ENCODE results near the gene SYT12.
"Not testable (repeated sequence)": the region's sequence is repeated elsewhere in the genome, so short reads cannot be mapped to it uniquely, and the experiment has no call there.

SYT12 gene

DNA sequence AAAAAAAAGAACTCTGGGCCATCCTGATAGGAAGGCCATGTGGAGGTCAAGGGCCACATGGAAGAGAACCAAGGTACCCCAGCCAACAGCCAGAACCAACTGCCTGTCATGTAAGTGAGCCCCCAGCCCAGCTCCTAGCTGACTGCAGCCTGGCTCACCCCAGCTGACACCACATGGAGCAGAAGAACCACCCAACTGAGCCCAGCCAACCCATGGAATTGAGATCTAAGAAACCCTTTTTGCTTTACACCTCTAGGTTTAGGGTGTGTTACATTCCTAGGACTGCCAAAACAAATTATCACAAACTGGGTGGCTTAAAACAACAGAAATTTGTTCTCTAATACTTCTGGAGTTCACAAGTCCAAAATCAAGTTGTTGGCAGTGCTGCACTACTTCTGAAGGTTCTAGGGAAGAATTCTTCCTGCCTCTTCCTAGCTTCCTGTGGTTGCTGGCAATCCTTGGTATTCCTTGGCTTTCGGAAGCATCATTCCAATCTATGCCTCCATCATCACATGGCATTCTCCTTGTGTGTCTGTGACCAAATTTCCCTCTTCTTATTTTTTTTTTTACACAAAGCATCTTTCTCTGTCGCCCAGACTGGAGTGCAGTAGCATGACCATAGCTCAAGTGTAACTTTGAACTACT is 43.5 kb upstream of the SYT12 start:
- H3K36me3 ChIP-seq (ENCODE audit: control insufficient read depth, insufficient read depth, low read length) = no peaks in the 10 kb centered on the region
- 87 to 92% methylated on average over 2 of the region's 2 CpGs for WGBS, 2 experiments
- H3K4me3 ChIP-seq (ENCODE audit: insufficient read depth, low read depth, low read length) = no peak overlapping the region

DNA sequence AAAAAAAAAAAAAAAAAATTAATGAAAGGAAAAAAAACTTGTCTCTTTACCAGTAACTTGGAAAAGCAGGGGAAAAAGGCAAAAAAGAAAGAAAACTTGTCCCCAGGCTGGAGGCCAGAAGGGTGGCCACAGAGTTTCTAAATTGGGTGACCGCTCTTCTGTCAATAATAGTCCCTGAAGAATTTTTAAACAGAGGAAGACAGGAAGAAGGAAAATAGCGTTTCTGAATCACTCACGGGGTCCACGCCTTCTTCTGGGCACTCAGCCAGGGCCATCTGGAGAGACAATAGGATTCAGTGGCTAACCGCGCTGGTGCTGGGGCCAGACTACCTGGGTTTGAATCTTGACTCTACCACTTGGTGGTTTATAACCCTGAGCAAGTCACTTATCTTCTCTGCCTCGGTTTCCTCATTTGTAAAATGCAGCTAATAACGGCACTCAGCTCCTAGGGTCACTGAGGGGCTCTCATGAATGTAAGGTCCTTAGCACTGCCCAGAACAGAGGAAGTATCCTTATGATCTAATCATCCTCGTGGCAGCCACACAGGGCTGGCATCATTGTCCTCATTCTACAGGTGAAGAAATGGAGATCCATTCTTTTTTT is 40.9 kb upstream of the SYT12 start:
- no peaks in the 10 kb centered on the region for H3K4me1 ChIP-seq (ENCODE audit: control insufficient read depth, insufficient read depth, low read length)
- WGBS, 2 experiments = 90 to 91% methylated on average over 9 of the region's 9 CpGs
- no peak overlapping the region for H3K4me3 ChIP-seq (ENCODE audit: insufficient read depth, low read depth, low read length)
- no peaks in the 10 kb centered on the region for H3K9me3 ChIP-seq (ENCODE audit: control insufficient read depth, low read length)
- no peaks in the 10 kb centered on the region for H3K36me3 ChIP-seq (ENCODE audit: control insufficient read depth, insufficient read depth, low read length)
- H3K27me3 ChIP-seq (ENCODE audit: control insufficient read depth, insufficient read depth, low read length, poor library complexity, severe bottlenecking) = no peaks in the 10 kb centered on the region
- H3K27ac ChIP-seq (ENCODE audit: insufficient read depth, low read depth, low read length, poor library complexity, severe bottlenecking) = no peak overlapping the region

More for the DNA sequence above, 43.5 kb upstream of the SYT12 start:
- Histone ChIP-seq H3K9me3 (ENCODE audit: control insufficient read depth, low read length) (no peaks in the 10 kb centered on the region), H3K27ac (ENCODE audit: insufficient read depth, low read depth, low read length, poor library complexity, severe bottlenecking) (no peak overlapping the region), H3K4me1 (ENCODE audit: control insufficient read depth, insufficient read depth, low read length) (no peaks in the 10 kb centered on the region), H3K27me3 (ENCODE audit: control insufficient read depth, insufficient read depth, low read length, poor library complexity, severe bottlenecking) (no peaks in the 10 kb centered on the region)

DNA sequence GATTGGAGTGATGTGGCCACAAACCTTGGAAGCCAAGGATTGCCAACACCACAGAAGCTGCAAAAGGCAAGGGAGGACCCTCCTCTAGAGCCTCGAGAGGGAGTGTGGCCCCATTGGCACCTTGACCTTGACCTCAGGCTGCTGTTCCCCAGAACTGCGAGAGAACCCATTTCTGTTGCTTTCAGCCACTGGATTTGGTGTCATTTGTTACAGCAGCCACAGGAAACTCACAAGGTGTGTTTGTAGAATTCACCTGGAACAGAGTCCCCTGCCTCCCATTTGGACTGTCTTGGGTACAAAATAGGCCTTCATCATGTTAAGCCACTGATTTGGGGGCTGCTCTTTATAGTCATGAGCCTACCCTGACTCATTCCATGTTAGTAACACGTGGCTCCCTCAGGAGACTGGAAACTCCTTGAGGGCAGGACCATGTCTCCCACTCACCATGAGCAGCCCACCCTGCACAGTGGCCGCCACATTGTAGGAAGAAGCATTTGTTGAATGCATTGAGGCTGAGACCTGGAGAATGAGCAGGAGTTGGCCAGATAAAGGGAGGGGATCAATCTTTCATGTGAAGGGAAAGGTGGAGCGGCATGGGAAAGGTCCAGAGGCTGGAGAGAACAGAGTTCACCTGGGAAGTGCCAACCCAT is 39.5 kb upstream of the SYT12 start:
- 90 to 92% methylated on average over 5 of the region's 5 CpGs for WGBS, 2 experiments
- Histone ChIP-seq H3K27ac (ENCODE audit: insufficient read depth, low read depth, low read length, poor library complexity, severe bottlenecking) (no peak overlapping the region), H3K27me3 (ENCODE audit: control insufficient read depth, insufficient read depth, low read length, poor library complexity, severe bottlenecking) (no peaks in the 10 kb centered on the region)

DNA sequence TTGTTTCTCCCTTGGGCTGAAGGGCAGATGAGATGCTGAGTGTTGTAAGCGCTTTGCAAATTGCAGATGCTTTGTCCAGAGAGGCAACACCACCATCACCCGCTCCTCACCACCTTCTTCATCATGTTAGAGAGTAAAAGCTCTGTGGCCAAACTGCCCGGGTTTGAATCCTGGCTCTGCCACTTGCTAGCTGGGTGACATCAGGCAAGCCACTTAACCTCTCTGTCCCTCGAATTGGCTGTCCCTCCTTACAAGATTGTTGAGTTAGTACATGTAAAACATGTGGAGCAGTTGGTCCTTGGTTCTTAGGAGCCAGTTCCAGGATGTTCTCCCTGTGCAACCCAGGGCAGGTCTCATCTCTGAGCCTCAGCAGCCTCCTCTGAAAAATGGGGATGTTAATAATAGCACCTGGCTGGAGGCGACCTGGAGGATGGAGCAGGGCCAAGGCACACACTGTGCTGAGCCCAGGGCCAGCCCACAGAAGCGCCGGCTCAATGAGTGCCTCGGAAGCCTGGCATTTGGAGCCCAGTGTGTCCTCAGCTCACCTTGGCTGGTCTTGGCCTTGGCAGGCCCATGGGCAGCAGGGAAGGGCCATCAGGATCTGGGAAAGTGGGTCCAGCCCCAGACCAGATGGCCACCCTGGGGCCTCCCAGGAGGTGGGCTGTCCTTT is 37.3 kb upstream of the SYT12 start:
- 88 to 89% methylated on average over 8 of the region's 8 CpGs for WGBS, 2 experiments
- Histone ChIP-seq H3K4me3 (ENCODE audit: insufficient read depth, low read depth, low read length) (no peak overlapping the region), H3K27ac (ENCODE audit: insufficient read depth, low read depth, low read length, poor library complexity, severe bottlenecking) (no peak overlapping the region), H3K36me3 (ENCODE audit: control insufficient read depth, insufficient read depth, low read length) (no peaks in the 10 kb centered on the region), H3K27me3 (ENCODE audit: control insufficient read depth, insufficient read depth, low read length, poor library complexity, severe bottlenecking) (no peaks in the 10 kb centered on the region), H3K4me1 (ENCODE audit: control insufficient read depth, insufficient read depth, low read length) (no peaks in the 10 kb centered on the region), H3K9me3 (ENCODE audit: control insufficient read depth, low read length) (no peaks in the 10 kb centered on the region)

More for the DNA sequence above, 39.5 kb upstream of the SYT12 start:
- Histone ChIP-seq H3K4me3 (ENCODE audit: insufficient read depth, low read depth, low read length) (no peak overlapping the region), H3K4me1 (ENCODE audit: control insufficient read depth, insufficient read depth, low read length) (no peaks in the 10 kb centered on the region), H3K36me3 (ENCODE audit: control insufficient read depth, insufficient read depth, low read length) (no peaks in the 10 kb centered on the region), H3K9me3 (ENCODE audit: control insufficient read depth, low read length) (no peaks in the 10 kb centered on the region)

DNA sequence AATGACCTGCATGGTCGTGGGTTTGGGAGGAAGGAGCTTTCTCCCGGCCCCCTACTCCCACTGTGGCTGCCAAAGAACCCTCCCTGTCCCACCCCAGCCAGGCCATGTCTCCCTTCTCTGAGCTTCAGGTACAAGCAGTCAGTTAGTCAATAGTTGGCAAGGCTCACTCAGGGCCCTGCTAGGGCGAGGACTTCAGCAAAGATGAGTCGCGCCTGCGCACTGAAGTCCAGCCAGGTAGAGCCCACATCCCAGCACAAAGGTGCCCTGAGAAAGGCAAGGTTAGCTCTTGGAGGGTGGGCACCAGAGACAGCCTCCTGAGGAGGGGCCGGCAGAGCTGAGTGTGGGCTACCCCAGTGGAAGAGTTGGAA is 36.8 kb upstream of the SYT12 start:
- Histone ChIP-seq H3K4me3 (ENCODE audit: insufficient read depth, low read depth, low read length) (no peak overlapping the region), H3K36me3 (ENCODE audit: control insufficient read depth, insufficient read depth, low read length) (no peaks in the 10 kb centered on the region), H3K27ac (ENCODE audit: insufficient read depth, low read depth, low read length, poor library complexity, severe bottlenecking) (no peak overlapping the region), H3K27me3 (ENCODE audit: control insufficient read depth, insufficient read depth, low read length, poor library complexity, severe bottlenecking) (no peaks in the 10 kb centered on the region), H3K9me3 (ENCODE audit: control insufficient read depth, low read length) (no peaks in the 10 kb centered on the region), H3K4me1 (ENCODE audit: control insufficient read depth, insufficient read depth, low read length) (no peaks in the 10 kb centered on the region)
- WGBS, 2 experiments = 89 to 91% methylated on average over 7 of the region's 7 CpGs

DNA sequence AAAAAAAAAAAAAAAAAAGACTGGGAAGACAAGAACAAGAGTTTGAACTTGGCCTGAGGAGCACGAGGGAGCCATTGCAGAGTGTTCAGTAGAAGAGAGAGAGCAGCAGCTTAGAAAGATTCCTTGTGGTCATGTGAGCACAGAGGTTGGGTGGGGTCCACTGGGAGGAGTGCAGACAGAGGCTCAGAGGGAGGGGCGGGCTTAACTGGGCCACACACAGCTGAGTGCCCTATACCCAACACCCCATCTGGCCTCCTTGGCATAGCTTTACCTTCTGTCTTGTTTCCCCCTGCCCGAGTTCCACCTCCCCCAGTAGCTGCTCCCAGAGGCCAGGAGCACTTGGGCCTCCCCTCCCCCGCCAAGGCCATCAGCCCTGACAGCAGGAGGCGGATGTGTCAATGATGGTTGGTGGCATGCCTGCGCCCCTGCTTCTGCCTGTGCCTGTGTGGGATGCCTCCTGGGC is 35.7 kb upstream of the SYT12 start:
- Histone ChIP-seq H3K27ac (ENCODE audit: insufficient read depth, low read depth, low read length, poor library complexity, severe bottlenecking) (no peak overlapping the region), H3K9me3 (ENCODE audit: control insufficient read depth, low read length) (no peaks in the 10 kb centered on the region), H3K36me3 (ENCODE audit: control insufficient read depth, insufficient read depth, low read length) (no peaks in the 10 kb centered on the region), H3K4me1 (ENCODE audit: control insufficient read depth, insufficient read depth, low read length) (no peaks in the 10 kb centered on the region), H3K4me3 (ENCODE audit: insufficient read depth, low read depth, low read length) (no peak overlapping the region), H3K27me3 (ENCODE audit: control insufficient read depth, insufficient read depth, low read length, poor library complexity, severe bottlenecking) (no peaks in the 10 kb centered on the region)
- 64% methylated on average over 6 of the region's 6 CpGs for WGBS, 2 experiments

DNA sequence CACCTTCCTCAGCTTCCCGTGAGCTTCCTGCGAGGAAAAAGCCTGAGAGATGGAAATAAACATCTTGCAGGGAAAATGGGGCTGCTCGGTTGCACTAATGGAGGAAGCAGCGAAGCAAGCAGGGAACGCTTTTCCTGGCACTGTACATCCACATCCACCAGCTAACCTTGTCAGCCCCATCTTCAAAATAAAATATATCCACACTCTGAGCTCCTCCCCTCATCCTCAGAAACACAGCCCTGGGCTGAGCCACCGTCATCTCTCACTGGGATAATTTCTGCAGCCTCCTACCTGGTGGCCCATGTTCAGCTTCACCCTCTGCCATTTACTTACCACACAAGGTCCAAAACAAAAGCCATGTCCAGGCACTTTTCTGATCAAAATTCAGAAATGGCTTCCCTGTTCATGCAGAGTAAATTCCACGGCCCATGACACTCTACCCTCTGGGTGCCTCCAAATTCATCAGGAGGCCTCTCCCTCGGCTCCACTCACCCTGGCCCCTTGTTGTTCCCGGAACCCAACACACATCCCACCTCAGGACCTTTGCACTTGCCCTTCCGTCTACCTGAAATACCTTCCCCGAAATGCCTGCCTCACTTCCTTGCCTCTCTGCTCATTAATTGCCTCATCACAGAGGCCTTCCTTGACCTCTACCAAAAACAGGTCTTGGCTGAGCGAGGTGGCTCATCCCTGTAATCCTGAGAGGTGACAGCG is 34.9 kb upstream of the SYT12 start:
- WGBS, 2 experiments = 89 to 90% methylated on average over 13 of the region's 13 CpGs
- no peaks in the 10 kb centered on the region for H3K27me3 ChIP-seq (ENCODE audit: control insufficient read depth, insufficient read depth, low read length, poor library complexity, severe bottlenecking)

DNA sequence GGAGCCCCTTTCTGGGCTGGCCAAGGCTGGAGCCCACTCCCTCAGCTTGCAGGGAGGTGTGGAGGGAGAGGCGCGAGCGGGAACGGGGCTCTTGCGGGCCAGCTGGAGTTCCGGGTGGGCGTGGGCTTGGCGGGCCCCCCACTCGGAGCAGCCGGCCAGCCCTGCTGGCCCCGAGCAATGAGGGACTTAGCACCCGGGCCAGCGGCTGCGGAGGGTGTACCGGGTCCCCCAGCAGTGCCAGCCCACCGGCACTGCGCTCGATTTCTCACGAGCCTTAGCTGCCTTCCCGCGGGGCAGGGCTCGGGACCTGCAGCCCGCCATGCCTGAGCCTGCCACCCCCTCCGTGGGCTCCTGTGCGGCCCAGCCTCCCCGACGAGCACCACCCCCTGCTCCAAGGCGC is 34.2 kb upstream of the SYT12 start:
- 94 to 96% methylated on average over 27 to 28 of the region's 28 CpGs for WGBS, 2 experiments
- not testable (repeated sequence) for H3K36me3 ChIP-seq (ENCODE audit: control insufficient read depth, insufficient read depth, low read length); H3K9me3 ChIP-seq (ENCODE audit: control insufficient read depth, low read length); H3K27me3 ChIP-seq (ENCODE audit: control insufficient read depth, insufficient read depth, low read length, poor library complexity, severe bottlenecking); H3K4me3 ChIP-seq (ENCODE audit: insufficient read depth, low read depth, low read length); H3K27ac ChIP-seq (ENCODE audit: insufficient read depth, low read depth, low read length, poor library complexity, severe bottlenecking); H3K4me1 ChIP-seq (ENCODE audit: control insufficient read depth, insufficient read depth, low read length)

More for the DNA sequence above, 34.9 kb upstream of the SYT12 start:
- Histone ChIP-seq H3K36me3 (ENCODE audit: control insufficient read depth, insufficient read depth, low read length) (no peaks in the 10 kb centered on the region), H3K4me3 (ENCODE audit: insufficient read depth, low read depth, low read length) (no peak overlapping the region), H3K27ac (ENCODE audit: insufficient read depth, low read depth, low read length, poor library complexity, severe bottlenecking) (no peak overlapping the region), H3K4me1 (ENCODE audit: control insufficient read depth, insufficient read depth, low read length) (no peaks in the 10 kb centered on the region), H3K9me3 (ENCODE audit: control insufficient read depth, low read length) (no peaks in the 10 kb centered on the region)

DNA sequence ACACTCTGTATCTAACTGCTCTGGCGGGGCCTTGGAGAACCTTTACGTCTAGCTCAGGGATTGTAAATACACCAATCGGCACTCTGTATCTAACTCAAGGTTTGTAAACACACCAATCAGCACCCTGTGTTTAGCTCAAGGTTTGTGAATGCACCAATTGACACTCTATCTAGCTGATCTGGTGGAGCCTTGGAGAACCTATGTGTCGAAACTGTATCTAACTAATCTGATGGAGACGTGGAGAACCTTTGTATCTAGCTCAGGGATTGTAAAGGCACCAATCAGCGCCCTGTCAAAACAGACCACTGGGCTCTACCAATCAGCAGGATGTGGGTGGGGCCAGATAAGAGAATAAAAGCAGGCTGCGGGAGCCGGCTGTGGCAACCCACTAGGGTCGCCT is 33.6 kb upstream of the SYT12 start:
- not testable (repeated sequence) for H3K9me3 ChIP-seq (ENCODE audit: control insufficient read depth, low read length)
- 93 to 94% methylated on average over 9 of the region's 9 CpGs for WGBS, 2 experiments

DNA sequence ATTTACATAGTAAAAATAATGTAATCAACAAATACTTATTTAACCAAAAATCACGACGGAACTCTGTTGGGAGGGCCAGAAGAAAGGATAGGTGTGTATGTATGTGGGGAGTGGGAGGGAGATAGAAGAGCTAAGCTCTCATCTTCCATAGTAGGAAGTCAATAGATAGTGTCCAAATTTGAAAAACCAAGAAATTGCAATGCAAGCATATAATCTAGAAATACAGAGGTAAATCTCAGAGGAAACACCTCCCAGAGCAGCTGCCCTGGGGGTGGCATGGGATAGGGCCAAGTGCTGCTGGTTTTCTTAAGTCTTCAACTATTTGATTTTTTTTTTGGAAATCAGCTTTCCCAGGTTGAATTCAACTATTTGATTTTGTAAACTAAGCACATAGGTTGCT is 30.9 kb upstream of the SYT12 start:
- Histone ChIP-seq H3K4me3 (ENCODE audit: insufficient read depth, low read depth, low read length) (no peak overlapping the region), H3K9me3 (ENCODE audit: control insufficient read depth, low read length) (no peaks in the 10 kb centered on the region), H3K27ac (ENCODE audit: insufficient read depth, low read depth, low read length, poor library complexity, severe bottlenecking) (no peak overlapping the region), H3K36me3 (ENCODE audit: control insufficient read depth, insufficient read depth, low read length) (no peaks in the 10 kb centered on the region), H3K27me3 (ENCODE audit: control insufficient read depth, insufficient read depth, low read length, poor library complexity, severe bottlenecking) (no peaks in the 10 kb centered on the region), H3K4me1 (ENCODE audit: control insufficient read depth, insufficient read depth, low read length) (no peaks in the 10 kb centered on the region)
- 92 to 95% methylated on average over 2 of the region's 2 CpGs for WGBS, 2 experiments

More for the DNA sequence above, 33.6 kb upstream of the SYT12 start:
- H3K4me1 ChIP-seq (ENCODE audit: control insufficient read depth, insufficient read depth, low read length); H3K27me3 ChIP-seq (ENCODE audit: control insufficient read depth, insufficient read depth, low read length, poor library complexity, severe bottlenecking); H3K27ac ChIP-seq (ENCODE audit: insufficient read depth, low read depth, low read length, poor library complexity, severe bottlenecking); H3K36me3 ChIP-seq (ENCODE audit: control insufficient read depth, insufficient read depth, low read length); H3K4me3 ChIP-seq (ENCODE audit: insufficient read depth, low read depth, low read length): not testable (repeated sequence)
